ENCODE results near the gene RNF19B.
"Not testable (repeated sequence)": the region's sequence is repeated elsewhere in the genome, so short reads cannot be mapped to it uniquely, and the experiment has no call there.

Gene RNF19B

GRCh38 chr1:32992489-32993323 lies 28.1 kb upstream of the RNF19B start:
- FAIRE-seq: peak; percentile 72

- no peak for FAIRE-seq
These were observed 27.3 kb upstream of the RNF19B start for GRCh38 chr1:32991819-32992488.

- no peak for FAIRE-seq
These were observed 26.8 kb upstream of the RNF19B start for GRCh38 chr1:32991386-32991785.

- no peak for FAIRE-seq
These were observed 26.3 kb upstream of the RNF19B start for GRCh38 chr1:32990887-32991286.

GRCh38 chr1:32989160-32990050 lies 24.8 kb upstream of the RNF19B start:
- FAIRE-seq: no peak

GRCh38 chr1:32988665-32989064 lies 24.1 kb upstream of the RNF19B start:
- no peak for FAIRE-seq

- FAIRE-seq: no peak
These were observed 20.6 kb upstream of the RNF19B start for GRCh38 chr1:32985226-32985625.

GRCh38 chr1:32984455-32985171 lies 20.0 kb upstream of the RNF19B start:
- FAIRE-seq: no peak

- no peak for FAIRE-seq
These were observed 19.5 kb upstream of the RNF19B start for GRCh38 chr1:32984090-32984454.

- FAIRE-seq: no peak
These were observed 18.4 kb upstream of the RNF19B start for GRCh38 chr1:32983020-32983419.

- no peak for FAIRE-seq
These were observed 16.6 kb upstream of the RNF19B start for GRCh38 chr1:32981003-32981901.

GRCh38 chr1:32980080-32980479 lies 15.5 kb upstream of the RNF19B start:
- no peak for FAIRE-seq

- FAIRE-seq: no peak
These were observed 14.2 kb upstream of the RNF19B start for GRCh38 chr1:32978854-32979253.

GRCh38 chr1:32977546-32978087 lies 13.0 kb upstream of the RNF19B start:
- FAIRE-seq: no peak

- FAIRE-seq: not testable (repeated sequence)
These were observed 10.4 kb upstream of the RNF19B start for GRCh38 chr1:32975055-32975454.

GRCh38 chr1:32973458-32973857 lies 8.8 kb upstream of the RNF19B start:
- not testable (repeated sequence) for FAIRE-seq

- FAIRE-seq: no peak
These were observed 8.3 kb upstream of the RNF19B start for GRCh38 chr1:32972814-32973428.

- FAIRE-seq: no peak
These were observed 7.0 kb upstream of the RNF19B start for GRCh38 chr1:32971576-32971975.

- FAIRE-seq: no peak
These were observed 6.5 kb upstream of the RNF19B start for GRCh38 chr1:32971156-32971555.

- FAIRE-seq: no peak
These were observed 5.0 kb upstream of the RNF19B start for GRCh38 chr1:32969566-32969965.
